ENCODE measurements around the gene CDKAL1. TPM values are rescaled to one million over a fixed set of nuclear protein-coding genes. Genes with fewer than 3 reads are reported as not detected.

Gene CDKAL1
- total and polyA plus RNA-seq, 2 of the 8 experiments (the other 6 are each of a cell fraction or from before 2014, with no cell fraction given): 8.4 to 24.6 TPM

- TF ChIP-seq CREB1 (IDR thresholded peaks at IDR 0.05) (no peak), MAFK (IDR thresholded peaks at IDR 0.05; ENCODE audit: low read depth, low read length) (no peak), SP1 (IDR thresholded peaks at IDR 0.05; ENCODE audit: low read depth, low read length) (no peak), TAF7 (optimal IDR thresholded peaks at IDR 0.05; ENCODE audit: borderline replicate concordance, low read depth, low read length) (no peak), PHF8 (conservative IDR thresholded peaks at IDR 0.05; ENCODE audit: low read depth, low read length) (no peak)
Observed at GRCh38 chr6:21265034-21265729, 730.9 kb downstream of the CDKAL1 start (continued).

Measured in H1 (cell line).